HTR-8/SVneo (cell line): ENCODE results near the gene MARCHF11.
A peak's percentile ranks its signal among the peaks of the same experiment; 100 is the strongest.

ENCODE experiments used
- DNase-seq: peaks from one replicate; pipeline ENCODE4 v3.0.0; 2011; ENCODE audit warnings: low spot score, mixed read lengths; ENCODE audit not compliant: insufficient read length
- FAIRE-seq: peaks from 2 replicates; lab custom pipeline; 2011; peaks lifted over from hg19 to GRCh38; lab: Jason Lieb, UNC

Gene MARCHF11

GRCh38 chr5:16135003-16135402, 44.6 kb downstream of the MARCHF11 start:
- no peak for FAIRE-seq
- DNase-seq: no peak

GRCh38 chr5:16134204-16134603, 45.4 kb downstream of the MARCHF11 start:
- FAIRE-seq: no peak
- DNase-seq: no peak

GRCh38 chr5:16131878-16132277, 47.7 kb downstream of the MARCHF11 start:
- FAIRE-seq (no peak), DNase-seq (no peak)

DNA sequence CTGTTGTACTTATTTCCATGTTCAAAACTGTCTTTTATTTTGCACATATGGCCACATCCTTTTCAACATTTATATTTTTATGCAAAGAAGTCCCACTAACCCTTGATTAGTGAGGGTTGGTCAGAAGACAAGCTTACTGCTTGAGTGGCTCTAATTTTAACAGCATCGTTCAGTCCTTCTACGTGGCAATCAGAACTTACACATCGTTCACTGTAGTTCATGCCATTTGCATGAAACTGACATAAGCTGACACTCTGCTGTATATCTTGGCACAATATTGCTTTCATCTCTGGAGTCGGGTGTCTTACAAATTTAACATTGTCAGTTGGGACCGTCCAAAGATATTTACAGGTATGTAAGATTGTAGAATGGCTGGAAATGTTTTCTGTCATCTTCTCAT, 50.6 kb downstream of the MARCHF11 start:
- peak; percentile 89 for FAIRE-seq
- no peak for DNase-seq

DNA sequence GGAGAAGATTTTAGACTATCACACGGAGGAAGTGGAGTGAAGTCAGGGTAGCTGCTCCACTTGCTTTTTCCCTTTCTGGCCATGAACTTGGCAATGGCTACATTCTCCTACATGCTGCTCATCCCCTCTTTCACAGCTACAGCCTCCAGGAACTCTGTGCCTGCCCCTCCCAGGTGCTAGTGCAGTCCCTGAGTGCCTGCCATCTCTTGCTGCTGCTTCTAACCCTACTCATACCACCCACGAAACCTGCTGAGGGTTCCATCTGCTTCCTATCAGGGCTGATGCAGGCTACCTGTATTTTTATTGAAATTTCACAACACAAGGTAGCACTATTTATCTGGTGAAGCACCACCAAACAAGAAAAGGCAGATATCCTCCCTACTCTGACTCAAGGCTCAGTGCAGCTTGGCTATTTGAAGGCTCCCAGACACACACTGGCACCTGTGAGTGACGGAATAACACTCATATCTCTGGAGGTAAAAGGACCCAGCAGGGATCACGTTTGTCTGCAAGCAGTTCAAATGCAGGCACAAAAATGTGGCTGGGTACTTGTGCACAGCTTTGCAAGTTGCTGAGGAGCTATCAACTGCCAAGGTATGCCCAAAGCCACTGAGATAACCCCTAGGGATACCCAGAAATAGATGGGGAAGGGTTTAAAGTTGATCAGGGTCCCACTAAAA, 51.6 kb downstream of the MARCHF11 start:
- DNase-seq: no peak
- peak; percentile 20 for FAIRE-seq

GRCh38 chr5:16120579-16120978, 59.0 kb downstream of the MARCHF11 start:
- no peak for DNase-seq
- FAIRE-seq: peak; percentile 44

- FAIRE-seq (no peak), DNase-seq (no peak)
These were observed 59.8 kb downstream of the MARCHF11 start for GRCh38 chr5:16119790-16120189.

- no peak for FAIRE-seq
- DNase-seq: no peak
These were observed 64.5 kb downstream of the MARCHF11 start for GRCh38 chr5:16115140-16115539.

- no peak for DNase-seq
- FAIRE-seq: no peak
These were observed 71.2 kb downstream of the MARCHF11 start for GRCh38 chr5:16108418-16108817.

GRCh38 chr5:16104961-16105360, 74.6 kb downstream of the MARCHF11 start:
- DNase-seq: no peak
- no peak for FAIRE-seq

- no peak for DNase-seq
- FAIRE-seq: peak; percentile 48
These were observed 84.0 kb downstream of the MARCHF11 start for GRCh38 chr5:16095612-16096011.

GRCh38 chr5:16090270-16090669, 89.3 kb downstream of the MARCHF11 start:
- no peak for FAIRE-seq

GRCh38 chr5:16082982-16083381, 96.6 kb downstream of the MARCHF11 start:
- DNase-seq: no peak
- FAIRE-seq: no peak

More at GRCh38 chr5:16090270-16090669, 89.3 kb downstream of the MARCHF11 start:
- DNase-seq: no peak

- FAIRE-seq: no peak
- DNase-seq: no peak
These were observed 97.5 kb downstream of the MARCHF11 start for GRCh38 chr5:16082053-16082452.

DNA sequence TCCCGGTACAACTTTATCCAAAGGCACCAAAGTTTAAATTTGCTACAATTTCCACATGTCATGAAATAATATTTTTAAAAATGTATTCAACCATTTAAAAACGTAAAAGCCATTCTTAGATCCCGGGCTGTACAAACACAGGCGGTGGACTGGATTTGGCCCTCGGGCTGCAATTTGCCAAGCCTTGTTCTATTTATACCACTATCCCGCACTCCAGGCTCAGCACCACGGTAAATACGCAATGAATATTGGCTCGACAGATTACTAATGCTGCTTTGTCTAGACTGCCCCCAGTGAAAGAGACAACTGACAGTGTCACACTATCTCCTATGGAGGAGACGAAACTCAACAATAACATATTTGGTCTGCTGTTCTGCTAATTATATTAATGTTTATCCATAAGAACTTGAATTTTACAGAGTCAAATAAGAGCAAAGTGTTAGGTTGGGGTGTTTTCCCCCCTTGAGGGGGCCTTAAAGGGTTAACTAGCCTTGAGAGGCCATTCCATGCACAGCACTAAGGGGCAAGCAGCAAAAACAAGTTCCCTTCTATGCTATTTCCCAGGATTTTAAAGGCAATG, 98.1 kb downstream of the MARCHF11 start:
- no peak for DNase-seq
- no peak for FAIRE-seq

DNA sequence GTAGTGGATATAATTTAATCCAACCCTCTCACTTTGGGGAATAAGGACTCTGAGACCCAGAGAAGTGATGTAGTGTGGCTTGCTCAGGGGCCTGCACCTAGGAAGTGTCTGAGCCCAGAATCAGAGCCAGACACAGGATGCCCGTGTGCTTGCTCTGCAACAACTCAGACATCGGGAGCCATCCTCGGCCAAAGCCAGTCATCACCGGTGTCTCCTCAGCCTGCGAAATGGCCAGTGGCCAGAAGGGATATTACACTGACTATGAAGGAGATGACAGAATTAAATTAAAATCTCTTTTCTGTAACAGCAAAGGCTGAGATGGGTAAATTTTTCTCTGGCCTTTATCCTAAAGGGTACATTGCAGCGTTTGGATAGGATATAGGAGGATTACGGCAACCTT, 102.9 kb downstream of the MARCHF11 start:
- DNase-seq: no peak
- FAIRE-seq: no peak

DNA sequence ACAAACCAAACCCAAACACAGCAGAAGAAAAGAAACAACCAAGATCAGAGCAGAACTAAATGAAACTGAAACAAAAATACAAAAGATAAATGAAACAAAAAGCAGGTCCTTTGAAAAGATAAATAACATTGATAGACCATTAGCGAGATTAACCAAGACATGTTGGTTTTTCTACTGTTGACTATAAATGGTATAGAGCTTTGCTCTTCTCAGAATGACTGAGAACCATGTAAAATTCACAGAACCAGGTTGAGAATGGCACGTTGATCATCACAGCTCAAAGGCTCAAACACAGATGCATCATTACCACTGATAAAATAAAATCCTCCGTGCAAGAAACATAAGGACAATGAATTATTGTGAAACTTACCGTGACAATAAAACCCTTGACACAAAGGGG, 105.2 kb downstream of the MARCHF11 start:
- DNase-seq (no peak), FAIRE-seq (no peak)

- FAIRE-seq: no peak
- DNase-seq: no peak
These were observed 107.0 kb downstream of the MARCHF11 start for GRCh38 chr5:16072616-16073015.

DNA sequence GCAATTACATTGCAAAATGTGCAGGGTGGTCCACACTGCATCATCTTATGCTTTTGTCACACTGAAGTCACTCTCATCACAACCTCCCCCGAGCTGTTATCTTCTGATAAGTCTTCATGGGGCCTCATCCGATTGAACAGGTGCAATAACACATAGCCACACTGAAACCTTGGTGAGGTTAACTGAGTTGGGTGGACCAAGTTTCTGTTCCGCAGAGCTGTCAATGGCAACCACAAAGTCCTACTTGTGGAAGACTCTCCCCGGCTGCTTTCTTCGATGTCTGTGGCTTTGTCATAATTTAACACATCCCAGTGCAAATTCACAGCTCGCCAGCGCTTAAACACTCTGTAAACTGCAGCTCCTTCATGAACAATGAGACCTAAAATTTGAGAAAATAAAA, 112.2 kb downstream of the MARCHF11 start:
- DNase-seq: no peak
- FAIRE-seq: no peak

GRCh38 chr5:16066810-16067209, 112.8 kb downstream of the MARCHF11 start:
- FAIRE-seq (no peak), DNase-seq (no peak)

GRCh38 chr5:16066320-16066719, 113.3 kb downstream of the MARCHF11 start:
- no peak for FAIRE-seq

GRCh38 chr5:16065831-16066230, 113.8 kb downstream of the MARCHF11 start:
- FAIRE-seq (peak; percentile 92), DNase-seq (peak; percentile 19)

More at GRCh38 chr5:16066320-16066719, 113.3 kb downstream of the MARCHF11 start:
- DNase-seq: no peak
